IMR-90 (cell line): ENCODE measurements around the gene EIF2B5. TPM values are rescaled to one million over a fixed set of nuclear protein-coding genes. Genes with fewer than 3 reads are reported as not detected.

Experiments
- ATAC-seq: fragments of 200-7000 bp; cut with Tn5 transposase; 2 replicates; pipeline ENCODE4 v1.9.1; 2020; ENCODE audit warnings: low read depth, mild to moderate bottlenecking, moderate library complexity
- BruUV-seq: library from RNA; stranded (reverse); fragments of 400-500 nt; replicated peaks from 2 replicates; lab custom pipeline; 2021; lab: Mats Ljungman, UMichigan
- CTCF ChIA-PET: fragments of 300-600 bp; formaldehyde crosslinking; extraction: SDS; loops from one replicate; lab custom pipeline; 2021; ENCODE audit warnings: antibody characterized with exemption; lab: Yijun Ruan, JAX
- POLR2A ChIA-PET: fragments of 300-600 bp; sonication (Branson Sonifier 250); formaldehyde crosslinking; loops from one replicate; lab custom pipeline; 2022; ENCODE audit warnings: antibody characterized with exemption; ENCODE audit not compliant: unreplicated experiment; lab: Charles Lee
- DNase-seq: peaks from one replicate; pipeline ENCODE4 v3.0.0; 2013
- H2AFZ ChIP-seq: replicated peaks from 2 replicates; pipeline ENCODE3; 2013; ENCODE audit warnings: low read length, mild to moderate bottlenecking; ENCODE audit not compliant: poor library complexity
- H2AK5ac ChIP-seq: 2 replicates; pipeline ENCODE4 v1.6.1; 2013; ENCODE audit warnings: low read depth, low read length, inconsistent platforms
- H2AK9ac ChIP-seq: replicated peaks from 2 replicates; pipeline ENCODE3; 2013; ENCODE audit warnings: mild to moderate bottlenecking, low read depth, low read length, moderate library complexity; ENCODE audit not compliant: poor library complexity
- H2BK120ac ChIP-seq: 2 replicates; pipeline ENCODE4 v1.6.1; 2013; ENCODE audit warnings: low read depth, low read length, inconsistent platforms
- H2BK15ac ChIP-seq: 3 replicates; pipeline ENCODE4 v1.6.1; 2013; ENCODE audit warnings: low read depth, low read length, inconsistent platforms
- H2BK20ac ChIP-seq: 2 replicates; pipeline ENCODE4 v1.6.1; 2013; ENCODE audit warnings: low read depth, mild to moderate bottlenecking, inconsistent platforms, low read length, moderate library complexity
- H2BK5ac ChIP-seq: 2 replicates; pipeline ENCODE4 v1.6.1; 2013; ENCODE audit warnings: mild to moderate bottlenecking, low read depth, low read length, inconsistent platforms; ENCODE audit not compliant: poor library complexity, severe bottlenecking
- H3K14ac ChIP-seq: replicated peaks from 2 replicates; pipeline ENCODE4 v1.6.1; 2013; ENCODE audit warnings: low read depth, low read length, inconsistent platforms
- H3K18ac ChIP-seq: 2 replicates; pipeline ENCODE4 v1.6.1; 2013; ENCODE audit warnings: low read depth, low read length, control low read depth
- H3K23ac ChIP-seq: 2 replicates; pipeline ENCODE4 v1.6.1; 2013; ENCODE audit warnings: low read depth, low read length, inconsistent platforms
- H3K27ac ChIP-seq: 2 replicates; pipeline ENCODE4 v1.5.1; 2013; ENCODE audit warnings: mild to moderate bottlenecking, control low read depth, low read length; ENCODE audit not compliant: insufficient read depth
- H3K27me3 ChIP-seq: 2 replicates; pipeline ENCODE4 v1.6.1; 2013; ENCODE audit warnings: low read length; ENCODE audit not compliant: control insufficient read depth, insufficient read depth
- H3K36me3 ChIP-seq: 2 replicates; pipeline ENCODE4 v1.6.1; 2013; ENCODE audit warnings: low read length, mixed read lengths; ENCODE audit not compliant: control insufficient read depth, insufficient read depth
- H3K4ac ChIP-seq: 2 replicates; pipeline ENCODE4 v1.6.1; 2013; ENCODE audit warnings: low read depth, low read length, inconsistent platforms
- H3K4me1 ChIP-seq: 2 replicates; pipeline ENCODE4 v1.6.1; 2013; ENCODE audit warnings: low read length, mixed read lengths; ENCODE audit not compliant: control insufficient read depth, insufficient read depth
- H3K4me2 ChIP-seq: 2 replicates; pipeline ENCODE4 v1.6.1; 2013; ENCODE audit warnings: low read depth, mild to moderate bottlenecking, control low read depth, low read length, moderate library complexity
- H3K4me3 ChIP-seq: 2 replicates; pipeline ENCODE4 v1.5.1; 2013; ENCODE audit warnings: low read depth, mild to moderate bottlenecking, control low read depth, low read length, moderate library complexity; ENCODE audit not compliant: insufficient read depth
- H3K56ac ChIP-seq: 2 replicates; pipeline ENCODE4 v1.6.1; 2013; ENCODE audit warnings: low read length, inconsistent platforms; ENCODE audit not compliant: insufficient read depth; ENCODE audit errors: extremely low read depth
- H3K79me1 ChIP-seq, 2 experiments: 2 replicates each; pipeline ENCODE4 v1.6.1; 2013; ENCODE audit warnings: low read length in 2 of 2, inconsistent platforms in 1 of 2, low read depth in 1 of 2
- H3K9ac ChIP-seq: 2 replicates; pipeline ENCODE4 v1.6.1; 2013; ENCODE audit warnings: low read depth, low read length, control low read depth
- H3K9me1 ChIP-seq: 2 replicates; pipeline ENCODE4 v1.6.1; 2013; ENCODE audit warnings: low read length, inconsistent platforms; ENCODE audit not compliant: insufficient read depth
- H3K9me3 ChIP-seq: 2 replicates; pipeline ENCODE4 v1.6.1; 2013; ENCODE audit warnings: low read length; ENCODE audit not compliant: control insufficient read depth, insufficient read depth
- H4K20me1 ChIP-seq: 2 replicates; pipeline ENCODE4 v1.6.1; 2013; ENCODE audit warnings: low read length, inconsistent platforms; ENCODE audit not compliant: insufficient read depth
- H4K5ac ChIP-seq: 2 replicates; pipeline ENCODE4 v1.6.1; 2013; ENCODE audit warnings: mild to moderate bottlenecking, low read depth, low read length, control low read depth
- H4K8ac ChIP-seq, 2 experiments: 2 replicates each; pipeline ENCODE4 v1.6.1; 2013; ENCODE audit warnings: low read depth in 2 of 2, low read length in 2 of 2, control low read depth in 1 of 2, inconsistent platforms in 1 of 2
- H4K91ac ChIP-seq: 2 replicates; pipeline ENCODE4 v1.6.1; 2013; ENCODE audit warnings: low read depth, low read length, inconsistent platforms; ENCODE audit not compliant: insufficient read depth
- BHLHE40 ChIP-seq: fragments of 150-350 bp; IDR thresholded peaks from 2 replicates; pipeline ENCODE4 v1.6.1; 2016; ENCODE audit warnings: mild to moderate bottlenecking, low read depth, low read length
- CEBPB ChIP-seq: IDR thresholded peaks from 2 replicates; pipeline ENCODE4 v1.6.1; 2012; ENCODE audit warnings: low read depth, low read length, improper control_type of control experiment
- CHD1 ChIP-seq: IDR thresholded peaks from 2 replicates; pipeline ENCODE4 v1.6.1; 2012; ENCODE audit warnings: low read depth, low read length, improper control_type of control experiment
- CTCF ChIP-seq: conservative IDR thresholded peaks from 2 replicates; pipeline ENCODE4 v1.5.1; 2012; ENCODE audit warnings: mild to moderate bottlenecking, low read depth, low read length, improper control_type of control experiment
- ELK1 ChIP-seq: fragments of 150-350 bp; IDR thresholded peaks from 2 replicates; pipeline ENCODE4 v1.6.1; 2016; ENCODE audit warnings: low read depth, mild to moderate bottlenecking, low read length, moderate library complexity, borderline replicate concordance
- FOS ChIP-seq: fragments of 150-350 bp; IDR thresholded peaks from 2 replicates; pipeline ENCODE4 v1.6.1; 2016; ENCODE audit warnings: low read depth, low read length
- MAFK ChIP-seq: IDR thresholded peaks from 2 replicates; pipeline ENCODE4 v1.6.1; 2012; ENCODE audit warnings: low read depth, low read length, improper control_type of control experiment
- MAZ ChIP-seq: IDR thresholded peaks from 2 replicates; pipeline ENCODE4 v1.6.1; 2012; ENCODE audit warnings: low read depth, mild to moderate bottlenecking, low read length, improper control_type of control experiment, moderate library complexity, borderline replicate concordance
- MXI1 ChIP-seq: IDR thresholded peaks from 2 replicates; pipeline ENCODE4 v1.6.1; 2012; ENCODE audit warnings: low read depth, mild to moderate bottlenecking, low read length, moderate library complexity, borderline replicate concordance
- NFE2L2 ChIP-seq: fragments of 150-350 bp; IDR thresholded peaks from 2 replicates; pipeline ENCODE4 v1.6.1; 2016; ENCODE audit warnings: low read depth, mild to moderate bottlenecking, low read length
- POLR2A ChIP-seq: IDR thresholded peaks from 2 replicates; pipeline ENCODE4 v1.6.1; 2012; ENCODE audit warnings: mild to moderate bottlenecking, low read depth, low read length
- RAD21 ChIP-seq: IDR thresholded peaks from 2 replicates; pipeline ENCODE4 v1.6.1; 2012; ENCODE audit warnings: low read length, improper control_type of control experiment
- RCOR1 ChIP-seq: IDR thresholded peaks from 2 replicates; pipeline ENCODE4 v1.6.1; 2012; ENCODE audit warnings: mild to moderate bottlenecking, low read length, improper control_type of control experiment; ENCODE audit not compliant: insufficient replicate concordance
- RFX5 ChIP-seq: IDR thresholded peaks from 2 replicates; pipeline ENCODE4 v1.8.0; 2012; ENCODE audit warnings: low read depth, mild to moderate bottlenecking, low read length, moderate library complexity
- SMC3 ChIP-seq: fragments of 150-350 bp; IDR thresholded peaks from 2 replicates; pipeline ENCODE4 v1.6.1; 2016; ENCODE audit warnings: low read depth, mild to moderate bottlenecking, antibody characterized with exemption, low read length, moderate library complexity
- USF2 ChIP-seq: fragments of 150-350 bp; IDR thresholded peaks from 2 replicates; pipeline ENCODE4 v1.6.1; 2017; ENCODE audit warnings: mild to moderate bottlenecking, antibody characterized with exemption, low read length, low read depth
- WGBS, 2 experiments: methylation state at CpG; one replicate each; pipeline versions ENCODE4 v1.1.5 to v1.1.7; 2013; ENCODE audit warnings: missing lambda C conversion rate in 2 of 2; ENCODE audit not compliant: insufficient read length in 1 of 2; ENCODE audit errors: extremely low coverage in 2 of 2; 5-methylcytosine and 5-hydroxymethylcytosine counted together
- dilution Hi-C: fragments of 300-500 bp; cut with HindIII; formaldehyde crosslinking; loops from one replicate; pipeline ENCODE4 v1.14.3; 2018; ENCODE audit warnings: low sequenced_read_pairs; ENCODE audit not compliant: unreplicated experiment
- in situ Hi-C: fragments of 300-500 bp; cut with MboI; formaldehyde crosslinking; loops from 3 replicates; pipeline ENCODE4 v1.14.3; 2019; ENCODE audit warnings: low sequenced_read_pairs, inconsistent platforms, mixed read lengths
- intact Hi-C: fragments of 100-400 bp; cut with micrococcal nuclease; formaldehyde crosslinking; loops from 2 replicates; pipeline ENCODE4 v1.10.0; 2022
- polyA plus RNA-seq, 3 experiments: library from polyadenylated mRNA; depleted of rRNA; stranded (reverse); fragments of >200 nt; gene quantifications; 2 replicates each; pipeline ENCODE4 v1.2.3, GENCODE V29; 2012; ENCODE audit warnings: low replicate concordance in 1 of 3
- total RNA-seq: library from RNA; depleted of rRNA; stranded (reverse); fragments of >200 nt; gene quantifications from 2 replicates; pipeline ENCODE4 v1.2.3, GENCODE V29; 2012

EIF2B5 gene
- total and polyA plus RNA-seq, 2 of the 4 experiments (the other 2 are of a cell fraction) = 31.7 to 37.6 TPM

- dilution Hi-C loops = no loop called here
- Histone ChIP-seq H4K20me1 (0 out of 2 replicates have a peak, but pooled peaks cover 4% of the 10 kb centered on the region), H3K4ac (no peak overlapping the region), H2AFZ (no peak overlapping the region), H3K9ac (no peak overlapping the region), H3K23ac (no peak overlapping the region), H2BK15ac (no peak overlapping the region), H2BK120ac (no peak overlapping the region), H3K18ac (no peak overlapping the region), H3K4me1 (no peaks in the 10 kb centered on the region), H3K4me2 (no peak overlapping the region), H2BK20ac (no peak overlapping the region), H3K4me3 (no peak overlapping the region), H4K8ac (no peak overlapping the region), H4K91ac (no peak overlapping the region), H3K27me3 (no peaks in the 10 kb centered on the region), H3K9me3 (no peaks in the 10 kb centered on the region), H3K56ac (no peak overlapping the region), H4K5ac (no peak overlapping the region), H2AK9ac (no peak overlapping the region), H3K9me1 (peaks cover 3% of the 10 kb centered on the region; the same call in 1 of the 2 replicates), H3K27ac (no peak overlapping the region), H2BK5ac (no peak overlapping the region), H3K36me3 (peaks cover 51% of the 10 kb centered on the region), H3K14ac (no peak overlapping the region), H3K79me1 (peaks cover 16 to 17% of the 10 kb centered on the region in 2 experiments), H2AK5ac (no peak overlapping the region)
- ChIA-PET CTCF (no interaction called here), POLR2A (no interaction called here)
- WGBS, 2 experiments = 88% methylated on average over 2 of the region's 9 CpGs; no CpG with 5 or more reads in 1 of the 2 experiments
- in situ Hi-C loops = no loop called here
- DNase-seq (no peak), ATAC-seq (no peak)
- TF ChIP-seq RCOR1 (no peak), BHLHE40 (no peak), RAD21 (no peak), MAZ (no peak), RFX5 (no peak), POLR2A (no peak), SMC3 (no peak), CHD1 (no peak), ELK1 (no peak), CTCF (no peak), MAFK (no peak), NFE2L2 (no peak), USF2 (no peak), FOS (no peak), CEBPB (no peak), MXI1 (no peak)
- intact Hi-C loops = no loop called here
- no TSS peak for BruUV-seq
Measured at GRCh38 chr3:184193991-184194539, 58.9 kb downstream of the EIF2B5 start.
